ENCODE measurements around the gene SLITRK3.

- no peak for TF ChIP-seq CTCF (conservative IDR thresholded peaks at IDR 0.05; ENCODE audit: low read length)
- no peak for TF ChIP-seq EZH2phosphoT487 (IDR thresholded peaks at IDR 0.05; ENCODE audit: borderline replicate concordance)
Measured at GRCh38 chr3:165196577-165197480, 645 bp upstream of the SLITRK3 start.
